Smooth muscle cell of trachea (primary cell): ENCODE data around the gene OSBPL5. TPM values are rescaled to one million over a fixed set of nuclear protein-coding genes. Genes with fewer than 3 reads are reported as not detected.

ENCODE experiments used
- total RNA-seq: library from RNA; depleted of rRNA; stranded (reverse); fragments of >200 nt; gene quantifications from 2 replicates; pipeline ENCODE4 v1.2.1, GENCODE V29; 2014

Gene OSBPL5
- 56.6 and 76.7 TPM in 2 replicates for total RNA-seq

GRCh38 chr11:3165152-3165705 lies at the start of gene OSBPL5:
Gene OSBPL5 (minus strand): TSS chr11:3165310. CDS start chr11:3129148, 36,162 bp downstream.

GRCh38 chr11:3057069-3057963 lies 107.8 kb downstream of the OSBPL5 start, which contains the start of gene CARS1:
Gene CARS1 (minus strand): TSS chr11:3057423. CDS start chr11:3057367, 56 bp downstream.

Other genes starting within 250 kb of the OSBPL5 start
- gene PHLDA2, start 235.9 kb downstream of the OSBPL5 start, total RNA-seq, result 2.3 and 5.5 TPM in 2 replicates
- 103 and 141 TPM in 2 replicates for gene NAP1L4, start 173.0 kb downstream of the OSBPL5 start, total RNA-seq
- 73.2 and 93.3 TPM in 2 replicates for gene CARS1, start 107.9 kb downstream of the OSBPL5 start, total RNA-seq
- gene MRGPRG, start 53.5 kb upstream of the OSBPL5 start, total RNA-seq, result not detected in 2 replicates
- not detected in 2 replicates for gene MRGPRE, start 67.1 kb upstream of the OSBPL5 start, total RNA-seq
- gene ZNF195, start 213.8 kb upstream of the OSBPL5 start, total RNA-seq, result 18.7 and 20.8 TPM in 2 replicates